Occipital lobe (tissue), 2 donors: ENCODE results near the gene CCDC93. TPM values are rescaled to one million over a fixed set of nuclear protein-coding genes. Genes with fewer than 3 reads are reported as not detected.

Experiments used
- DNase-seq: peaks from one replicate; lab custom pipeline; 2025; lab: John Stamatoyannopoulos, UW
- total RNA-seq: library from RNA; depleted of rRNA; stranded (reverse); fragments of >200 nt; gene quantifications from one replicate; pipeline ENCODE4 v1.2.3, GENCODE V29; 2014

Gene CCDC93, protein sequence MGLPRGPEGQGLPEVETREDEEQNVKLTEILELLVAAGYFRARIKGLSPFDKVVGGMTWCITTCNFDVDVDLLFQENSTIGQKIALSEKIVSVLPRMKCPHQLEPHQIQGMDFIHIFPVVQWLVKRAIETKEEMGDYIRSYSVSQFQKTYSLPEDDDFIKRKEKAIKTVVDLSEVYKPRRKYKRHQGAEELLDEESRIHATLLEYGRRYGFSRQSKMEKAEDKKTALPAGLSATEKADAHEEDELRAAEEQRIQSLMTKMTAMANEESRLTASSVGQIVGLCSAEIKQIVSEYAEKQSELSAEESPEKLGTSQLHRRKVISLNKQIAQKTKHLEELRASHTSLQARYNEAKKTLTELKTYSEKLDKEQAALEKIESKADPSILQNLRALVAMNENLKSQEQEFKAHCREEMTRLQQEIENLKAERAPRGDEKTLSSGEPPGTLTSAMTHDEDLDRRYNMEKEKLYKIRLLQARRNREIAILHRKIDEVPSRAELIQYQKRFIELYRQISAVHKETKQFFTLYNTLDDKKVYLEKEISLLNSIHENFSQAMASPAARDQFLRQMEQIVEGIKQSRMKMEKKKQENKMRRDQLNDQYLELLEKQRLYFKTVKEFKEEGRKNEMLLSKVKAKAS
- 46.6 TPM for total RNA-seq

DNA sequence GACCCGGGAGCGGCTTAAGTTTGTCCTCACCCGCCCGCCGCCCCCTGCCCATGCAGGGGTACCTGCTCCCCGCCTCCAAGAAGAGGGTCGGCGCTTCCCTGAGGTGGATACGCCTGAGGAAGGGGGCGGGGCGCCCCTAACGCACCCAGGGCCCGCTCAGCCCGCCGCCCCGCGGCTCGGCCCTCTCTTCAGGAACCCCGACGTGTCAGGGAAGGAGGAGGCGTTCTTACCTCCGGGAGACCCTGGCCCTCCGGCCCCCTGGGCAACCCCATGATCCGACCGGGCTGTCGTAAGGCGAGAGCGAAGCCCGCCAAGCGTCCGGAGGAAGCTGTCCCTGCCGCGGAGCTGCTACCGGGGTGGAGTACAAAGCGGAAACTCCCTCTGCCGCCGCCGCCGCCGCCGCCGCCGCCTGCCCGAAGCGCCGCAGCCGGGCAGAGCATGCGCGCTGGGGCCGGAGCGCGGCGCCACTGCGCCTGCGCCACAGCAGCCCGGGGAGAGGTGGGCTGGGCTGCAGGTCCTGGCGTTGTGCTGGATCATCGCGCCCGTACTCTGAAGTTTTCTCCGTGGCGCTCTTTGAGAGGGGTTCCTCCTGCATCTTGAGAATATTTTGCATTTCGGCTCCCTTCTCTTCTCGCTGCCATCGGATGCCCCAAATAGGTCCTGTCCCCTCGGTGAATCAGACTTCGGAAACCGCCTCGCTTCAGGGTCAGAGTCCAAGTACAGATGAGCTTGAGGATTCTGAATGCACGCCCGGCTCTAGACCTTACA is at the start of gene CCDC93:
Gene CCDC93, minus strand, starts transcription at position 347 of the 768 bp plus-strand sequence. Its CDS starts 75 bp downstream, at position 272.
- peak; percentile 69 for DNase-seq

DNA sequence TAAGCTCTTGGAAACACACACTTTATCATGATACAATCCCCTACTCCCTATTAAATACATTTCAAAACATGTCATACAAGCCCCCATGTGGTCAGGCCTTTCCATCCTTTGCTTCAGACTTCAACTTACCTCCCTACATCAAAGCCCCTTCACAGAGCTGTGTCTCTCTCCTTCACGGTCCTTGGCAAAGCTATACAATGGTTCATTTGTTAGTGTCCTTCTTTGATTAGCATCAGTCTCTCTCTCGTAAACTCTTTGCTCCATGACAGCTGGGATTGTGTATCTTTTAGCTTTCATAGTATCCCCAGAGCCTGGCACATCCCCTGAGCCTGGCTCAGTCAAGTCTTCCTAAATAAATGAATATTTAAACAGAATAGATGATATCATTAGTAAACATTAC is 48.8 kb upstream of the CCDC93 start:
- DNase-seq: no peak

DNA sequence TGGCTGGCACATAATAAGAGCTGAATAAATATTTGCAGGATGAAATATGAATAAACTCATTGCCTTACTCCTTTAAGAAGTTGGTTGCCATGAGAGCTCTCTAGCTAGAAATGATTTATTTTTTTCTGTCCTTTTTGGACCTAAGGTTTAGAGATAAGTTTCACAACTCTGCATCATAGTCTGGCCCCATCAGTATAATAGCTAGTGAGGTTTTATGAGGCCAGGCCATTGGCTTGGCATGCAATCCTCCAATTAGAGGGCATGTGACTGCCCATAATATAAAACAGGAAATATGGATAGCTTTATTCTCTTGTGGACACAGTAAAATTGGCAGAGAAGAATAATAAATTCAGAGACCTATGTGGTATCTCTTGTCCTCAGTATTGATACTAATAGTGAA is 48.2 kb upstream of the CCDC93 start:
- DNase-seq: no peak

DNA sequence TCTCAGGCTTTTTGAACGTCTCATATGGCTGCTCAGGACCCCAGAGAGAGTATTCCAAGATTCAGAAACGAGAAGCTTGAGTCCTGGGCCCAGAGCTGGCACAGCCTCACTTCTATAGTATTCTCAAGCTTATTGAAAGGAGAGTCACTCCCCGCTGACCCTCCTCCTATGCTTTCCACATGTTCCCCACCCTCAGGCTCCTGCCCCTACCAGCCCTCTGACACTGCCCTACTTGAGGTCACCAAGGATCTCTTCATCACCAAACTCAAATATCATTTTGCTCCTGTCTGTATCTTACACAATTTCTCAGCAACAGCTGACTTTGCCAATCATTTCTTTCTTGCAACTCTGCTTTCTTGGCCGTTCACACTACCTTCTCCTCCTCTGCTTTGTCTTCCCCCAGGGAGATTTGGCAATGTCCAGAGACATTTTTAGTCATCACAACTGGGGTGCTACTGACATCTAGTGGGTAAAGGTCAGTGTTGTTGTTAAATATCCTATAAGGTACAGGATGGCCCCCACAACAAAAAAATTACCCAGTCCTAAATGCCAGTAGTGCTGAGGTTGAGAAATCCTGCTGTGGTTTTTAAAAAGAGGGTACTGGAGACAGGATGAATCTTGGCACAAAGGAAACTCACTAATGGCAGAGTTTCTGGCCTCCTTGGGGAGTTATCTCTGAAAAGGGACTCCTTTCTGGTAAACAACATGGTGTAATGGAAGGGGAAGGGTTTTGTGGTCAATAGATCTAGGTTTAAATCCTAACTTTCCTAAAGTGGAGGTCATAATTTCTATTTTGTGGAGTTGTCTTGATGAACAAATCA is 47.5 kb upstream of the CCDC93 start:
- no peak for DNase-seq

DNA sequence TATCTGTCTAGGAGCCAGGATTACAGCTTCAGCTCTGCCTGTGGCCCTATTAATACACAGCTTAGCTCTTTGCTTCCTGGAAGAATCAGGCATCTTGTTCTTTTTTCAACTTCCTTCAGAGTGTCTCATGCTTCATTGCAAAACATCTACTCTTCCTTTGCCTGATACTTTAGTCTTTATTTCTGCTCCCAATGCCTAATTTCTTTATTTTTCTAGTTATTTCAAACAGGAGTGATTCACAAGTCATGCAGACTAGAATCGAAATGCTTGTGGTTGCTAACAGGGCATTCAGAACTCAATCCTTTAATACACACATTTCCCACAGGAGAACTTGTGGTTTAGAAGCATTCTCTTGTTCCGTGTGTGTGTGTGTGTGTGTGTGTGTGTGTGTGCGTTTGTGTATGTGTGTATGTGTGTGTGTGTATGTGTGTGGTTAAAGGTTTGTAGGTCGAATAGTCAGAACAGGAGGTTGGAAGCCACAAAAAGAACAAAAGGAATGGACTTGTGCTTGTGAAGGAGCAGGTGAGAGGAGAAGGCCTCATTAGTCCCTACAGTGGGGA is 46.1 kb upstream of the CCDC93 start:
- DNase-seq: no peak

DNA sequence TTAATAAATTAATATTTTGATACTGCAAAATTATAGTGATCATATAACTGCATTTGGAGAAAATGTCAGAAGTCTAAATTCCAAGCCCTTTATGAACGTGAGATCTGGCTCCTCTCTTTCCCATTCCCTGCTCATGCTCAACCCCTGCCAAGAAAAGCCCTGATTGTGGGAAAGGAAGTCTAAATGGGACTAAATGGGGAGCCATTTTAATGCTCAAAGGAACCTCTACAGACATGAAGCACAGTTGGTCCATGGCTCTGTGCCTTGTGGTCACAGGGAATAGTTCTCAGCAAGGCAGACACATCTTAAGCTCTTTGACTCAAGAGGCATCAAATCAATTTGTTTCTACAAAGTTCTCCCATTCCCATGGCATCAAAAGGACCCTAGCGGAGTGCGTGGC is 45.1 kb upstream of the CCDC93 start:
- no peak for DNase-seq

DNA sequence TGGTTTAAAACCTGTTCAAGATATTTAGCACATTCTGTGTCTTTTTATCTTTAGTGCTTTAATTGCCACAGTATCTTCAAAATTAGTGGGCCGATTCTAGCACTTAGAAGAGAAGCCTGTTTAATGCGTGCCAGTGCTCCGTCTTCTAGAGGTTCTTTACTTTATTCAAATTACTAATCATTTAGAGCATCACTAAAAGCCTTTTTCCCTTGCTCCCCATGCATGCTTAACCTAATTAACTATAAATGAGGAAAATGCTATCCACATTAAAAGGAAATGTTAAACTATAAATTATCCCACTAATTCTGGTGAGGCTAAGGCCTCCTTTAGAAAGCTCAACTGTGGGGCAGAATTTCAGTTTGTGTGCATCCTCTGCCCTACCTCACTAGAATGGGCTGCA is 42.9 kb upstream of the CCDC93 start:
- no peak for DNase-seq

DNA sequence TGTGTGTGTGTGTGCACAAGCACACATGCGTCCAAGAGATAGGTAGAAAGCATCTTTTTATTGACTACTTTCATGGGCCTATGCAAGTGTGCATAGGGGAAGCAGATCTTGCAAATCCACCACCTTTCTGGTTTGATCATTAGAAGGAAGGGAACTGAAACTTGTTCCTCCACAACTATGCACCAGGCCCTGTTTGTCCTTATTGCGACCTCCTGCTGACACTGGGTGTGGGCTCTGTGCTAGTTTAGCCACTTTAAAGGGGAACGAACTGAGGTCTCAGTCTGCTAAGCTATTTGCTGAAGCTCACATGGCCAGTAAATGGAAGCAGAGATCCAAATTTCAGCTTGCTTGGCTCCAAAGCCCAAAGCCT is 42.3 kb upstream of the CCDC93 start:
- no peak for DNase-seq

DNA sequence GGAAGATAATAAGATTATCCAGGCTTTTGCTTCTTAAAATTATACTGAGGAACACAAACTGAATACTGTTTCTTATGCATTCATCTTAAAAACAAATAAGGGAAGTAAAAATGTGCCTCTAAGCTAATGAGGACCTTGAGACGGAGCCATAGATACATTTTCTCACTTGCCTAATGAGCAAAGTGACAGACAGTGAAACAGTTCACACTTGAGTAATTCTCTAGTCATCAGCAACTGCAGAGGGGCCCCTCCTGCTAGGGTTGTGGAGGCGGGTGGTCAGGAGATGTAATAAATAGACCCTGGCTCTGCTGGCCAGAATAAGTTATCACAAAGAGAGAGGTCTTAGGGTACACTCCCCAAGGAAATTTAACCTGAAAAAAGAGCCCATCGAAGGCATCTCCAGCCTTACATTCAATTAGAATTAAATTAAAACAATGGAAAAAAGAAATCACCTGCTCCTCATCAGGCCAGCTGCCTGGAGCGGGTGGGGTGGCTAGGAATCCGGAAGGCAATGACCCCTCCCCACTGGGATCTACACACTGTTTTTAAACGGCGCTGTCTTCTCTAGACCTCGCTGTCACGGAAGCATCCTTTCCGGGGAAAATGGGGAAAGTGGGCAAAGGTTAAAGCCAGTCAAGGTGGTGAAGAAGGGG is 41.8 kb upstream of the CCDC93 start:
- no peak for DNase-seq

DNA sequence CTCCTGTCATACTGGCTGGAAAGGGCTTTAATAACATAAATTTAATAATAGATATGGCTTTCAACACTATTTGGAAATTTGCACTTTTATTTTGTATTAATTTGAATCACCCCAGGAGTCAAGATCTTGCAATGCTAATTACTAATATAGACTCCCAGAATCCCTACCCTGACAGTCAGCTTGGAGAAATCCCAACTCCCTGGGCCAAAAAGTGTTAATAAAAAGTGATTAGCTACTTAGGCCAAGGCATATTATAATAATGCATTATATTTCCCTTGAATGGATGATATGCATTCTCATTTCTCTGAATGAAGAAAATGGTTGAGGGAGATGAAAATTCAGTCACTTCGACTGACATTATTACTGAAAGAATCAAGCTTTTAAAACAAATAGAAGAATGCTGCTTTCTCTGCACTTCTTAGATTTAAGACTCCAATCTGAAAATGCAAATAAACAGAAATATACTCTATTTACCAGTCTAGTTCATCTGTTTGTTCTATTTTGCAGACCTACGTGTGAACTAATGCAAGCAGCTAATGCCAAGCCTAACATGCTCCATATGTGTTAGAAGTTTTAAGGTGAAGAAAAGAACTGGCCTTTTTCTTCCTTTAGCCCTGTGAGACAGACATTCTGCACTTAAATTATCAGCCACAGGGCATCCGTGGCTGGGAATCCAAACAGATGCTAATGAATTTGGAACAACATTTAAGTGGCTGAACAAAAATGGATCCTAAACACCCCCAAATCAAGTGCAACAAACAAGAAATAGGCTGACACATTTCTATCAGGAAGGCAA is 40.5 kb upstream of the CCDC93 start:
- DNase-seq: no peak

DNA sequence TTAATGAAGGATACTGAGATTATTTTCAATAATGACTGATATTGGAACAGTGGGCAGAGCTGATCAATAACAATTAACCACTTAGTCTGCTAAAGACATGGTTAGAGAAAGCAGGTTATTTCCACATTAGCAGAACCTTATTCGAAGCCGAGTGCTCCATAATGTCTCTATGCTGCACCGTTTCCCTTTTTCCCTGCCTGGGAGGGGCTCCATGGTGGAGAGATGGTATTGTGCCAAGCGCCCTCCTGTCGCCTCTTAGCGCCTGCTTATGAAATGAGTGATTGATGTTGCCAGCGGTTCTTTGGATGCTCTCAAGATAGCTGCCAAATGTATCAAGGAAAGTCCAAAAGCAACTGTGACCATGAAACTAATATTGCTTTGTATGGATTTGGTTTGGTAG is 39.8 kb upstream of the CCDC93 start:
- DNase-seq: no peak

DNA sequence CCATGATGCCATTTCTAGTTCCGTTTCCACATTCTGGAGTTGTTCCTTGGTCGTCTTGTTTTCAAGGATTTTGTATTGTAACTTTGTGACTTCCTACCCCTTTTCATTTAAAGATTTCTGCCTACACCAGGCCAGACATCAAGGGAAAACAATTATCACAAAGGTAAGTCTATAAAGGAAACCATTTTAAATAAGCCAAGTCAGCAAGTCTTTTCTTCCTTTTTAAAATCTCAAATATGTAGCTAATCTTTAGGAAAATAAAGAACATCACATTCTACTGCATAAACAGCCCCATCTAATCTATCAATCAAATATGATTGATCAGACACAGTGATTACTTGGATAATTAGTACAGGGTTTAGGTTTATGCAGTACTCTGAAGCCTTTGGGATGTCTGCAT is 38.6 kb upstream of the CCDC93 start:
- no peak for DNase-seq

DNA sequence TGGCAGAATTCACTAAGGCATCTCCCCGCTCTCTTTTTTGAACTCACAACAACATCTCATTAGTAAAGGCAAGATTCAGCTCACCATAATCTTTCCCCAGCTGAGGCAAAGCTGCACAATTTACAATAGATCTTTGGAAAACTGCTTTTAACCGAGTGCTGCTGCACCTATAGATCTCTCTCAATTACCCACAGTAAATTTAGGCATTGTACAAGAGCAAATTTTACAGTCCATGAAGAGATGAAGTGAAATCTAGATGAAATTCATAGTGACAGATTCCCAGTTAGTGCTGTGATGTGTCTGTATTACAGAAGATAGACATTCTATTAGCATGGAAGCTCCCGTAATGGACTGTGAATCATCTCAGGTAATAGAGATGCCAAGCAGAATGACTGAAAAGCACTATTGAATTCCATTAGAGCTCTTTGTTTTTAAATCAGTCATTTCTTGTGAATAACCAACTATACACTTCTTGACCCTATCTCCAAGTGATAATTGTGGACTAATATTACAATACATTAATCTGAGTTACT is 38.0 kb upstream of the CCDC93 start:
- DNase-seq: no peak

DNA sequence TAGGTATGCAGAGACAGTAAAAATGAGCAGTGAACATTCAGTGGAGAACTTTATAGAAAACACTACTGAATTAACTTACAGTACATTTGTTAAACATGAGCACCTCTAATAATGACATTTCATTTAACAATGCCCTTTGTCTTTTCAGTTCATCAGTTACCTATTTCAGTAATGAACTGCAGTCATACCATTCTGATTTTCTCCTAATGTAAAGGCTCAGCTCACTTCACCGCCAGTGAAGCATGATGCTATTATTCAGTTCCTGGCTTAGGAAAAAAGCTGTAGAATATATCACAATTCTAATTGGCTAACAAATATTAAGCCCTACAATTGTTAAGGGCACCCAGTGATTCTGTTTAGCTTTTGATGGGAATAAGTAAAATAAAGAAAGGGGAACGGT is 37.1 kb upstream of the CCDC93 start:
- no peak for DNase-seq

DNA sequence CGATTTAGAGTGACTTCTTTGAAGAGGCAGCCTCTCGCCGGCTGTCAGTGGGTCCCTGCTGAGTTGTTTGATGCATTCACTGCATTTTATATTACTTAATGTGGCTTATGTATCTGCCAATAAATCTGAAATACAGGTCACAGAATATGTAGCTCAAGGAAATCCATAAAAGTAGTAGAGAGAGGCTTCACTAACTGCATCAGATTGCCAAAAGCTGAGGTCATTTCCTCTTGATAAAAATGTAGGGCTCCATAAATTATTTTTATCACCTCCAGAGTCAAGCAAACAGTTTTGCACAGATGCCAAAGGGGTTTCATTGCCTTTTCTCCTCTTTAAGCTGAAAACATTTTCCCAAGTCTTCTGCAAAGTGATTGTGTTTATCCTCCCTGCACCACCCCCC is 36.5 kb upstream of the CCDC93 start:
- DNase-seq: no peak

DNA sequence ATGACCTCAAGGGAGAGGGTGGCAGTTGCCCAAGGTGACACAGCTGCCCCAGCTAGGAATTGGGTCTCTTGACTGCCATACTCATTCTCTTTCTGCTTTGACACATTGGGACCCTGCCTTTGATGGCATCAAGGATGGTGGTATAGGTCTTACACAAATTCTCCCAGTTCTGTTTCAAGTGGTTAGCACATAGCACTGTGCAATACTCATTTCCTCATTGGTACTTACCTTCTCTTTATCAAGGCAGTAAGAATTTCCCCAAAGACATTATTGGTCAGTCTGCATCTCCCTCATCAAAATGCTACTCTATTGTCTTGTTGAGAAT is 35.9 kb upstream of the CCDC93 start:
- DNase-seq: no peak

DNA sequence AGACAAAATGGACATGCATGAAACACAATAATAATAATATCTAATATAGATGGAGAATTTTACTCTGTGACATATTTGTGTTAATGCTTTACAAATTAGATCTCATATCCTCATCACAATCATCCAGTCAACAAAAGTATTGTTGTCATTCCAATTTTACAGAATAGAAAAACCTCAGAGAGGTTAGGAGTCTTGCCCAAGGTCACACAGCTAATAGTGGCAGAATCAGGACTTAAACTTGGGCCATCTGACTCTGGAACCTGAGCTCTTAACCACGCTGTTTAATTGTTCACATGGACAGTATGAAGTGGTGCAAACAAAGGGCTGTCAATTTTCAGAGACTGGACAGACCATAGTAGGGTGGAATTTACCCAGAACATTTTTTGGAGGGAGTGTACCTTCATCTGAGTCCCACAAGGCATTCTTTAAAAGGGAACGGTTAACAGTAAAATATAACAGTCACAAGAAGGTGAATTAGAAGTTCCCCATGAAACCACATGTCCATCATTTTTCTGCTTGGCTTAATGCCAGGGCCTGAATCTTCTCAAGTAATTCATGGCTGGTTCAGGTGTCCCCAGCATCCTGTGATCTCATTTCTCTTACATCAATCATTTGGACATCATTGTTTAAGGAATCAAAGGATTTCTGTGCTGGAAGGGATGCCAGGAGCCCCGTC is 35.4 kb upstream of the CCDC93 start:
- no peak for DNase-seq

DNA sequence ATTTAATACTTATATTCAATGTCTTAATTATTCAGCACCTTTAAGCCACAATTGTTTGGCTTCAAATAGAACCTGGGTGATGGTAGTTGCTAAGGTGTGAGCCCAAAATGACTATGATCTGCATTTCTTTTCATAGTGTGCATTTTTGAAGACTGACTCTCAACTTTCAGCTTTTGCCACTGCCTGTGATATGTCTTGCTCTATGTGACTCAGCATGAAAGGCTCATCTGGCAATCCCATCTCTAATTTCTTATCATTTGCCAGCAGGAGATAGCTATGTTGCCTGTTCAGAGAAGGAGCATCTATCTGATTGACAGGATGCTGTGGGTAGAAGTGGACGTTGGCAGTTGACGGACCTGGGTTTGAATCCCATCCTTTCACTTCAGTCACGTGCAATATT is 34.5 kb upstream of the CCDC93 start:
- DNase-seq: no peak

DNA sequence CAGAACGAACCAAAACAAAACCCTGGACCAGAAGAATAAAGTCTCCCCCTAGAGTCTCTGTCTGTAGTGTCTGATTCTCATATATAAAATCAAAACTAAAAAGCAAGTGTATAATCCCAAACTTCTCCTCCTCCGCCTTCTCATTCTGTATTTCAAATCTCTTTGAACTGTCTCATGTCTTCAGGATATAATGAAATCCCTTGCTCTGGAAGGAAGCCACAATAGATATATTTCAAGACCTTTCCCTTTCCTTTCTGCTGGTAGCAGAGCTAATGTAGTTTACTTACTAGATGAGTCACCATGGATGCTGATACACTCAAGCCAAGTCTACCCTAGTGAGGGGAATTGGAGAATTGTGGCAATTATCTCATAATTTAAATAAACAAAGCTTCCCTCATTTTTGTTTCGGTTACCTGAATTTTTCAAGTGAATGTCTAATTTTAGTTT is 33.5 kb upstream of the CCDC93 start:
- no peak for DNase-seq
